DOHH2 (cell line): ENCODE data around the gene LY6G5B.

ENCODE experiments used
- EZH2phosphoT487 ChIP-seq: fragments of 200-600 bp; sonication (generic); IDR thresholded peaks from 2 replicates; pipeline ENCODE4 v1.6.1; 2017; ENCODE audit warnings: borderline replicate concordance, mild to moderate bottlenecking, antibody characterized with exemption, low read length, moderate library complexity, mixed read lengths
- TF ChIP-seq, protein P1 (sequence below): fragments of 200-600 bp; sonication (generic); IDR thresholded peaks from one replicate; pipeline ENCODE4 v1.5.1; 2014; ENCODE audit warnings: antibody characterized with exemption, mild to moderate bottlenecking, low read depth, low read length; ENCODE audit not compliant: poor library complexity, severe bottlenecking

DNA sequence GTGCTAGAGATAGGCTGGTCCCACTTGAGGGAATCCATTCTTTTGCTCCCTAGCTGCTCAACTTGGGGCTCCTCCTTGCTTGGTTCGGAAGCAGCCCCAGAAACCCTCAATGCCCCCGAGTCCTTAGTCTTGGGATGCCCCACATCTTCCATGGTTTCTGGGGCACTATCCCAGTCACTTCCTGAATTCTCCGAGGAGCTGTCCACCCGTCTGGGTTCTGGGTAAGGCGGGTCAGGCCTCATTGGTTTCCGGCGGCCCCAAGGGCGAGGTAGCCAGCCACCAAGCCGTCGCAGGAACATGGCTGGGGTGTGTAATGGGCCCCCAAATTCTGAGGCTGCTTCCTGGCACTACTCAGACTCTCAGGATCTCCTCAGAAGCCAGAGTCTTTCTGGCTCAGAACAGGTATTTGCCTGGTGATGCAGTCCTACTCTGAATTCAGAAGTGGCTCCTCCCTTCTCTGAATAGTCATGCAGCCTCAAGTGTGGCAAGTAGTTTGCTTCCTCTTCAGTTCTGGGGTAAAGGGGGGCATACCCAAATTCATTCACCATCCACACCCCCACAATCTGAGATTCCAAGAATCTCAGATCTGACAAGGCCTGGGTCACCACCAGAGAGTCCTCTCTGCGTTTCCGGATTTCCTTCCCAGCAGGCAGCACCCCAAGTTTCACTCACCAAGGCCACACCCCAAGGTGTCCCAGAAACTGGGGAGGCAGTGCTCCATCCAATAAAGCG lies 10.0 kb upstream of the LY6G5B start:
- TF ChIP-seq, protein P1, sequence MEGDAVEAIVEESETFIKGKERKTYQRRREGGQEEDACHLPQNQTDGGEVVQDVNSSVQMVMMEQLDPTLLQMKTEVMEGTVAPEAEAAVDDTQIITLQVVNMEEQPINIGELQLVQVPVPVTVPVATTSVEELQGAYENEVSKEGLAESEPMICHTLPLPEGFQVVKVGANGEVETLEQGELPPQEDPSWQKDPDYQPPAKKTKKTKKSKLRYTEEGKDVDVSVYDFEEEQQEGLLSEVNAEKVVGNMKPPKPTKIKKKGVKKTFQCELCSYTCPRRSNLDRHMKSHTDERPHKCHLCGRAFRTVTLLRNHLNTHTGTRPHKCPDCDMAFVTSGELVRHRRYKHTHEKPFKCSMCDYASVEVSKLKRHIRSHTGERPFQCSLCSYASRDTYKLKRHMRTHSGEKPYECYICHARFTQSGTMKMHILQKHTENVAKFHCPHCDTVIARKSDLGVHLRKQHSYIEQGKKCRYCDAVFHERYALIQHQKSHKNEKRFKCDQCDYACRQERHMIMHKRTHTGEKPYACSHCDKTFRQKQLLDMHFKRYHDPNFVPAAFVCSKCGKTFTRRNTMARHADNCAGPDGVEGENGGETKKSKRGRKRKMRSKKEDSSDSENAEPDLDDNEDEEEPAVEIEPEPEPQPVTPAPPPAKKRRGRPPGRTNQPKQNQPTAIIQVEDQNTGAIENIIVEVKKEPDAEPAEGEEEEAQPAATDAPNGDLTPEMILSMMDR: no peak
- no peak for TF ChIP-seq EZH2phosphoT487
